TTC549 (cell line): ENCODE data around the gene MYH9.
"Not testable (repeated sequence)": the region's sequence is repeated elsewhere in the genome, so short reads cannot be mapped to it uniquely, and the experiment has no call there.

Experiments
- FAIRE-seq: peaks from 2 replicates; lab custom pipeline; 2012; peaks lifted over from hg19 to GRCh38; lab: Jason Lieb, UNC

The MYH9 gene

DNA sequence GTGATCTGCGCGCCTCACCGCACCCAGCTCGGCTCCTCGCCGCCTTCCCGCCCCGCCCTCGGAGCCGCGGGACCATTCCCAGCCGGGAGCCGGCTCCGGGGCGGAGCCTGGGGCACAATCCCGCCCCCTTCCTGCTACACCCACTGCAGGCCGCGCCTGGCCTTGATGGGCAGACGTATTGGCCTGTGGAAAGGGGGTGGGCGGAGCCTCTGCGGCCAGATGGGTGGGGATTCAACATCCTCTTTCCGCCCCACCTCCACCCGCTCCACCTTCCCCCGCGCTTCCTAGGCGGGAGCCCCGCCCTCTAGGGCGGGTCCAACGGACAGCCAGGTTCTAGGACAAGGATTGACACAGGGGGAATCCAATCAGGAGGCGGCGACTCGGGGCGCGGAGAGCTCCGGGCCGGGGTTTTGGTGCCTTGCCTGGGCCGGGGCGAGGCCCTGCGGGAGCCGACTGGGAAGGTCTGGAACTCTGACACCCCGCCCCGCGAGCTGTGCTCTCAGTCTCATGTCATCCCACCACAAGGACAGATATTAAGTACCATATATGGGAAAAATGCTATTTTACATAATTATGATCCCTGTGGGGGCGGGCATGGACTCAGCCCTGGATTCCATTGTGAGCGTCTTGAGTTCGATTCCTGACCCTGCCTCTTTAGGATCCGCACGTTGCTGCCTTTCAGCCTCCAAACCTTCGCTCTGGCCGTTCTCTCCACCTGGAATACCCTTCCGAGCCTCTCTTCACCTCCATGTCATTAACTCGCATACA is at the start of gene MYH9:
TSS of gene MYH9 (minus strand) at position 9 of the 768 bp plus-strand sequence. CDS start 38,731 bp downstream, outside the sequence.
- FAIRE-seq: peak; percentile 96

DNA sequence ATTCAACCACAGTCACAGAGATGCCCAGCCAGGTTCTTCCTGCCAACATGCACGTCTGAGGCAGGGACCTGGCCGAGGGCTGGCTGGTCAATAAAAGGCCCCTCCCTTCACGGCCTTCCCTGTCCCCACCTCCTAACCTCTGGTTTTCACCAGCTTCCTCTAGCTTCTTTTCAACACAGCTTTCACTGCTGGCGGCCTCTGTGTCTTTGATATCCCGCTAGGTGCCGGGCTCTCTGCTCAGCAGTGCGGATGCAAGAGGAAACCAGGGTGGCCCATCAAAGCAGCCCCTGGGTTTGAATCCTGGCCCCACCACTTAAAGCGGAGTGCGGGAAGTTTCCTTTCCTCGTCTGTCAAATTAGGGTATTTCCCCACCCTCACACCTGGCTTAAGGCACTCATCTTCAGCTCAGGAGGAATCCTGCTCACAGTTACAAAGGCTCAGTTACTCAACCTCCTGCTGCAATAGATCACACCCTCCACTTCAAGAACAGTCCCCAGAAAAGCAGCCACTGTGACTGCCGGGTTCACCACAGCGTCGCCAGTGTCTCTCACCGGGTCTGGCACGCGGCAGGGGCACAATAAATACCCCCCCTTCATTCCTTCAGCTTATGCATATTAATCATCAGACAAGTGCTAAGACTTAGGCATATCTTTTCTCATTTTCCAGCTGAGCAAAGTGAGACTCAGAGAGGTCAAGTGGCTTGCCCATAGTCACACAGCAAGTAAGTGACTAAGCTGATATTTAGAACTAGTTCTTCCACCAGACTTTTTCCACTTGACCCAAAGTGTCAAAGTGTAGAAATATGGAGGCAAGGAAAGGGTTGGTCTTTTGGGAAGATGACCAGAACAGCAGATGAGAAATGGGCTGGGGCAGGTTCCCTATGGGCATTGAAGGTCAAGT is 48.0 kb upstream of the MYH9 start:
- FAIRE-seq: no peak

DNA sequence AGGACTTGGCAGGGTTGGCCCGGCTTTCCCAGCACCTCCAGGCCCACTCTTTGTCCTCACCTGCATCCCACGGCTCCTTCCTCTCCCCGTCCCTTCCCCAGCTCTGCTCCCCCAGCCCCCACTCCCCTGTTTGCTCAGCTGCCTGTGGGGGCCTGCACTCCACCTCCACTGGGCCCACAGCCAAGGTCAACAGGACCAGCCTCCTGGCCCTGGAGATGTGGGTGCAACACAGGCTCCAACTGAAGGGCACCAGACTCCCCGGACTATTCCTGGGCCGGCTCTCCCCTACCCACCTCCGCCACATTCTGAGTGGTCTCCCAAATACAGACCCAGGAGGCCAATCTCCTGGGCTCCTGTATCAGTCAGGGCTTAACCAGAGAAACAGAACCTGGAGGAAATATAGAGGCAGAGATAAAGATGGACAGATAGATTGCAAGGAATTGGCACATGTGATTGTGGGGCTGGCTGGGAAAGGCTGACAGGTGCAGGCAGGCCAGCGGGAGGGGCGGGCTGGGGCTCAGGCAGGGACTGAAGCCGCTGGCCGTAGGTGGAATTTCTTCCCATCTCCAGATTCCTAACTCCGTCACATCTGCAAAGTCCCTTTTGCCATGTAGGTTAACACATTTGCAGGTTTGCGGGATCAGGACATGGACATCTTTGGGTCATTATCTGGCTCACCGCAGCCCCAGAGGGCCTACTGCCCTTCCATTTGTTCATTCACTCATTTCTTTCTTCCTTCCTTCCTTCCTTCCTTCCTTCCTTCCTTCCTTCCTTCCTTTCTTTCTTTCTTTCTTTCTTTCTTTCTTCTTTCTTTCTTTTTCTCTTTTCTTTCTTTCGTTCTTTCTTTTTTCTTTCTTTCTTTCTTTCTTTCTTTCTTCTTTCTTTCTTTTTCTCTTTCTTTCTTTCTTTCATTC is 45.8 kb upstream of the MYH9 start:
- FAIRE-seq: no peak

DNA sequence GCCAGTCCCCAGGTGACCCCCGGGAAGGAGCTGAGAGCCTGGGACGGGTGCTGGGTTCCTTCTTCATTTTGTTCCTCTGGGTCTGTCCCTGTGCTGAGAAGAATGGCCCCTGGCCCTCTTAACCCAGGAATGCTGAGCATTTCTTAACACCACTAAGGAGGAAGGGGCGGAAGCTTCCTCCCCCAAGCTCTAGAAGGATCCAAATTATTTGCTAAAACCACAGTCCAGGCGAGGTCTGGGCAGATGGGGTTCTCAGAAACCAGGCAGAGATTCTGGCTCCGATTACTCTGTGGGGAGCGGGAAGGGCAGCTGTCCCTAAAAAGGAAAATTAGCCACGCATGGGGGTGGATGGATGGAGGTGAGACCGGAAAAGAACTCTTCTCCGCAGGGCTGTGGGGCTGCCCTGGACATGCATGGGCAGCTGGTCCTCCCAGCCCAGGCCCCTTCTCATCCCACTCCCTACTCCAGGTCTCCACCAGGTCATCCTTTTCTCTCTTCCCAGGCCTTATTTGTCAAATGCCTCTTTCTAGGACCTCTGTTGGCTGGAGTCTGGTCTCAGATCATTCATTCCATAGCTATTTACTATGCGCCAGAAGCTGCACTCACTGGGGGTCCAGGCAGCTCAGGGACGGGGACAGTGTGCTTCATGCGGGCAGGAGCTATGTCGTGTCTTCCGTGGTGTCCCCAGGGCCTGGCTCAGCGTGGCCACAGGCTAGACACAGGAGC is 45.0 kb upstream of the MYH9 start:
- no peak for FAIRE-seq

DNA sequence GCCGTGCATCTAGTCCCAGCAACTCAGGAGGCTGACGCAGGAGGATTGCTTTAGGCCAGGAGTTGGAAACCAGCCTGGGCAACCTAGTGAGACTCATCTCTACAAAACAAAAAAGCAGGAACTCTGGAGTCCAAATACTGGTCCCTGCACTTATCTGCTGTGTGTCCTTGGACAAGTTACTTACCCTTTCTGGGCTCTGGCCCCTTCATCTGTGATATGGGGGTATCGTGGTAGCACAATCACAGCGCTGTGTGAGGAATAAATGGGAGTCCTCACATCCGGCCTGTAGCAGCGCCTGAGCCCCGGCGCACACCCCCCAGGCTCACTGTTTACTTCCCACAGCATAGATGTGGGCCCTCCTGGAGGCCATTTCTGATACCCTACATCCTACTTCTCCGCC is 44.2 kb upstream of the MYH9 start:
- no peak for FAIRE-seq

DNA sequence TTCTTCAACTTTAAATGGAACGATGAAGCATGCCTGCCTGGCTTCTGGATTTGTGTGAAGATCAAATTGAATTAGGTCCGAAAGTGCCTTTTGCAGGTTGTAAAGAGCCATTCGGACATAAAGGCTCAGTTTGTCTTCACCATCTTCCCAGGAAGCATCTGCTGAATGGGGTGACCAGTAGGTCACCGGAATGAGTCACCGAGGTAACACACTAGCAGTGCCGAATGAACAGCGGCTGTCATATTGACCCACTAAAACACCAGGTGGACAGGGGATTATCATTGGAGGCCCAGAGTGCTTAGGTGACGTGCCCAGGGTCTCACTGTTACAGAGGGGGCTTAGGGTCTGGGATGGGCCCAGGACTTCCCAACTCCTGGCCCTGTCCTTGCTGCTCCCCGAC is 43.1 kb upstream of the MYH9 start:
- no peak for FAIRE-seq

DNA sequence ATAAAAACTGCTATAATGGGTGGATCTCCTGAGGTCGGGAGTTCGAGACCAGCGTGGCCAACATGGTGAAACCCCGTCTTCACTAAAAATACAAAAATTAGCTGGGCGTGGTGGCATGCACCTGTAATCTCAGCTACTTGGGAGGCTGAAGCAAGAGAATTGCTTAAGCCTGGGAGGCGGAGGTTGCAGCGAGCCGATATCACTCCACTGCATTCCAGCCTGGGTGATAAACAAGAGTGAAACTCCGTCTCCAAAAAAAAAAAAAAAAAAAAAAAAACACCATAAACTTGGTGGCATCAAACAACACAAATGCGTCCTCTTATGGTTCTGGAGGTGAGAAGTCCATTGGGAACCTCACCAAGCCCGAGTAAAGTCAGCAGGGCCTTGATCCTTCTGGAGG is 40.2 kb upstream of the MYH9 start:
- not testable (repeated sequence) for FAIRE-seq

DNA sequence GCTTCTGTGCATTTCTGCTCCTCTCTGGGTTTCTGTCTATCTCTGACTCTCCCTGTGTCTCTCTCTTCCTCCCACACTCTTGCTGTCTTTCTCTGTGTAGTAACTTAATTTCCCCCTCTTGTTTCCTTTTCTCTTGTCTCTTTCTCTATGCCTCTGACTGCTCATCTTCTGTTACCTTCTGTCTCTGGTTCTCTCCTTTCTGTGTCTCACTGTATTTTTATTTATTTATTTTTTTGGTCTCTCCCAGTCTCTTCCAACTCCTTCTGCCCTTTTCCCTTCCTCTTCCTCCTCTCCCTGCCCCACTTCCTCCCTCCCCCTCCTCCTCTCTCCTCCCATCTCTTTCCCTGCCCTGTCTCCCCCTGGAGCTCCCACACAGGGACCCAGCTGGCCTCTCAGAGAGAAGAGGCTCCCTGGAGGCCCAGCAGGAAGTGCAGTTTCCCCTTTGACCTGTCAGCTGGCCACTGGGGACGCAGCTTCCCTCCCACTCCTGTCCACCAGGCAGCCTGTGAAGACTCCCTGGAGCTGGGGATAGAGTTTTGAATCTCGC is 38.3 kb upstream of the MYH9 start:
- no peak for FAIRE-seq

DNA sequence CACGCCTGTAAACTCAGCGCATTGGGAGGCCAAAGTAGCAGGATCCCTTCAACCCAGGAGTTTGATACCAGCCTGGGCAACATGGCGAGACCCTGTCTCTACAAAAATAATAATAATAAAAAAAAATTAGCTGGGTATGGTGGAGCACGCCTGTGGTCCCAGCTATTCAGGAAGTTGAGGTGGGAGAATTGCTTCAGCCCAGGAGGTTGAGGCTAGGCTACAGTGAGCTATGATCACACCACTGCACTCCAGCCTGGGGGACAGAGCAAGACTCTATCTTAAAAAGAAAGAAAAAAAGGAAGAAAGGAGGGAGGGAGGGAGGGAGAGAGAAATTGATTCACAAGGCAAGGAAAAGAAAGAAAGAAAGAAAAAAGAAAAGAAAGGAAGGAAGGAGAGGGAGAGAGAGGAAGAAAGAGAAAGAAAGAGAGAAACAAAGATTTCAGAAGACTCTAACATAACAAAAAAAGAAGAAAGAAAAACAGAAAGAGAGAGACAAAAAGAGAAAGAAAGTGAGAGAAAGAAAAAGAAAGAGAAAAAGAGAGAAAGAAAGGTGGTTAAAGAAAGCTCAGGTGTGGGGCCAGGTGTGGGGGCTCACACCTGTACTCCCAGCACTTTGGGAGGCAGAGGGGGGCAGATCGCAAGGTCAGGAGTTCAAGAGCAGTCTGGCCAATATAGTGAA is 37.3 kb upstream of the MYH9 start:
- FAIRE-seq: no peak

DNA sequence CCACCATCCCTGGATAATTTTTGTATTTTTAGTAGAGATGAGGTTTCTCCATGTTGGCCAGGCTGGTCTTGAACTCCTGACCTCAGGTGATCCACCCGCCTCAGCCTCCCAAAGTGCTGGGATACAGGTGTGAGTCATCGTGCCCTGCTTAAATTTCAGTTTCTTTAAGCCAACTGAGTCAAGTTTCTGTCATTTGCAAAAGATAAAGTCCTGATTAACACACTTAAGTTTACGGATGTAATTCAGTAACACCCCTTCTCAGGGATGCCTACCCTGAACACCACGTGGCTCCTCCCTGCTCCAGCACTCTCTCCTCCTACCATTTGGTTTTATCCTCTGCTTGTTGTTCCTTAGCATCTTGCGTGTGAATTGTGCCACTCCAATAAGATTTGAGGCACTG is 36.7 kb upstream of the MYH9 start:
- FAIRE-seq: not testable (repeated sequence)

DNA sequence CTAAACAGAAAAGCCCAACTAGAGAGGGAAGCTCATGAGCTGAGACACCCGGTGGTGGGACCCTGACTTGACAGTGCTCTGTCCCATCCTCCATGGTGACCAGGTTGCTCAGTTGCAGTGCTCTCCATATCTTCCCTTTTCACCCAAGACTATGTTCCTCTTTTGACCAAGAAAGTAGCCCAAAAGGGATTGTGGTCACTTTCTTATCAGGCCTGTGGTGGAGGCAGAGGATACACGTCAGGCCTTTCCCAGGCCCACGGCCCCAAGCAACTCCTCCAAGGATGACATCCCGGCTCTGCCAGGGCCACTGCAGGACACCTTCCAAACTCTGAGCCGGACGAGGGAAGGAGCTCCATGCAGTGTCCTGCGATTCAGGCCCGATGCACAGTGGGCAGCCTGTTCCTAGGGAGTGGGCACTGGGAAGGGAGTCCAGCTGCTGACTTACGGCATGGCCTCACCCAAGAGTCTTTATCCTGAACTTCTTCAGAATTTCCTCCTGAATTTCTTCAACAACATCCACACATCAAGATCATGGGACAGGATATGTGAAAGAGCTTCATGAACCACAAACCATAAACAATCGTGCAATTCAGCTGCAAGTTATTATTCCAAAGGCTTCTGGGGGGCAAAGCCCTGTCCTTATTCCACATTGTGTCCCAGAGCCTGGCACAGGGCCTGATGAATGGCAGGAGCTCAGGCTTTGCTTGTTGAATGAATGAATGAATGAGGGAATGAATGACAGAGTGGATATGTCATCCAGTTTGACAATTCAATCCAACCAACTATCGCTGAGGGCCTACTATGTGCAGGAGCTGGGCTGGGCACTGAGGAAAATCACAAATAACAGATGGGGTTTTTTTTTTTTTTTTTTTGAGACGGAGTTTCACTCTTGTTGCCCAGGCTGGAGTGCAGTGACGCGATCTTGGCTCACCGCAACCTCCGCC is 36.0 kb upstream of the MYH9 start:
- FAIRE-seq: no peak

DNA sequence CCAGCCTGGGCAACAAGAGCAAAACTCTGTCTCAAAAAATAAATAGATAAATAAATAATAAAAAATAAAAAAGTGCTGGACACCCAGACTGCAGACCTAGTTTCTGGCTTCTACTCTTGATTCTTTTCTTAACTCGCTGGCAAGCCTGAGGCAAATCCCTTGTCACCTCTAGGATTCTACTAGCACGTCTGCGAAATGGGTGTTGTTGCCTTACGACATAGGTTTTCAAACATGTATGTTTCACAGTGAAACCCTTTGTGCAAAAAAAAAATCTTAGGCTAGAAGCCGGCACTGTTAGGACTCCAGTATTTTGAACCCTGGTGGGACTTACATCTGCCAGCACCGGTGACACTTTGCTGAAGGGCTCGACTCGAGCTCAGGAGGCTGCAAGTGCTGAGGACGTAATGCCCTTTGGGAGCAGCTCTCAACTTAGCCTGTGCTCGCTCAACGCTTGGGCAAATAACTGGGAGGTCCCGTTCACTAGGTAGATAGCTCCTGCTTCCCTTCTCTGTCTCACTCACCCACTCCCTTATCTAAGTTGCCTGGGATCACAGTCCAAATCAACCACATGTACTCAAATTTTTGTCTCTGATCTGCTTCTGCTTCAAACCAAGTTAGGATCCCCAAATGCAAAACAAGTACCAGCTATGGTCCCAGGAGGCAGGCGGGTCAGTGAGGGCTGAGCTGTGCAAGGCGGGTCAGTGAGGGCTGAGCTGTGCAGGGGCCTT is 34.7 kb upstream of the MYH9 start:
- no peak for FAIRE-seq

DNA sequence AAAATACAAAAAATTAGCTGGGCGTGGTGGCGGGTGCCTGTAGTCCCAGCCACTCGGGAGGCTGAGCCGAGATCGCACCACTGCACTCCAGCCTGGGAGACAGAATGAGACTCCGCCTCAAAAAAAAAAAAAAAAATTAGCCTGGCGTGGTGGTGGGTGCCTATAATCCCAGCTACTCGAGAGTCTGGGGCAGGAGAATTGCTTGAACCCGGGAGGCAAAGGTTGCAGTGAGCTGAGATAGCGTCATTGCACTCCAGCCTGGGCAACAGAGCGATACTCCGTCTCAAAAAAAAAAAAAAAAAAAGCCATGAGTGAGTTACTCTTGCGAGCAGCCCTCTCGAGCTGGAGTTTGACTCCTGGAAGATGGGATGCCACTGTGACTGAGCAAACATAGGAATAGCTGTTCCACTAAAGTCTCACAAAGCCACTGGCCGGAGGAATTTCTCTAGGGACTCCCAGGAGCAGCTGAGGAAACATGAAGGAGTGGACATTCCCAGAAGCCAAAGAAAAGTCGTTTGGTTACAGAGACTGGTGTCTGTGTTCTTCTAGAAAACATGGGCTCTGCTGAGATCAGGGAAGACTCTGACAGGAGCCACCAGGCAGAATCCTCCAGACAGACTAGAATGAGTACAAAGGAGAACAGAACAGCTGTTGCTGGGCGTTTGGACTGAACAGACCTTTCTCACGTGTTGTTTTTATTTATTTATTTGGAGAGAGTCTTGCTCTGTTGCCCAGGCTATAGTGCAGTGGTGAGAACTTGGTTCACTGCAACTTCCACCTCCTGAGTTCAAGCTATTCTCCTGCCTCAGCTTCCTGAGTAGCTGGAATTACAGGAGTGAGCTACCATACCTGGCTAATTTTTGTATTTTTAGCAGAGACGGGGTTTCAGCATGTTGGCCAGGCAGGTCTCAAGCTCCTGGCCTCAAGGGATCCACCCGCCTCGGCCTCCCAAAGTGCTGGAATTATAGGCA is 32.4 kb upstream of the MYH9 start:
- FAIRE-seq: no peak

DNA sequence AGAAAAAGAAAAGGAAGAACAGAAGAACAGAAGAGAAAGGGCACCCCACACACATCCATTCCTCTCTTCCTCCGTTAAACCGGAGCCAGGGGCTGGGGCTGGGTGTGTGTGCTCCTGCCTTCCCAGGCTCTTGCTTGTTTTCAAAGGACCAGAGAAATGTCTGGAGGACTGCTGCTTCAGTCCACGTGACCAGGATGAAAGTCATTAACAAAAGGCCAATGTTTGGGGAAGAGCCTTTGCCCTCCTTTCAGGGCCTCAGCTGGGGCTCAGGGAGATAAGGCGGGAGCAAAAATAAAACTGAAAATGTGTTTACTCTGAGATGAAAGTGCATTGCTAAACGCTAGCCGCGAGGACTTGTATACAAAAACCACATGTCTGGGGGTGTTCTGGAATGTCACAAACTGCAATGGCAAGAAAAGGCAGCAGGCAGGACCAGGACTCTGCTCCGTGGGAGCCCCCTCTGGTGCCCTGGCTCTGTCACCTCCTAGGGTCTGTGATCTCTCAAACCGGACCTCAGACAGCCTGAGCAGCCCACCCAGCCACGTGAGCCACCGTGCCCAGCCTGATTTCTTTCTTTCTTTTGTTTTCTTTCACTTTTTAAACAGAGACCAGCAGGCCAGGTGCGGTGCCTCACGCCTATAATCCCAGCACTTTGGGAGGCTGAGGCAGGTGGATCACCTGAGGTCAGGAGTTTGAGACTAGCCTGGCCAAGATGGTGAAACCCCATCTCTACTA is 31.6 kb upstream of the MYH9 start:
- FAIRE-seq: no peak

DNA sequence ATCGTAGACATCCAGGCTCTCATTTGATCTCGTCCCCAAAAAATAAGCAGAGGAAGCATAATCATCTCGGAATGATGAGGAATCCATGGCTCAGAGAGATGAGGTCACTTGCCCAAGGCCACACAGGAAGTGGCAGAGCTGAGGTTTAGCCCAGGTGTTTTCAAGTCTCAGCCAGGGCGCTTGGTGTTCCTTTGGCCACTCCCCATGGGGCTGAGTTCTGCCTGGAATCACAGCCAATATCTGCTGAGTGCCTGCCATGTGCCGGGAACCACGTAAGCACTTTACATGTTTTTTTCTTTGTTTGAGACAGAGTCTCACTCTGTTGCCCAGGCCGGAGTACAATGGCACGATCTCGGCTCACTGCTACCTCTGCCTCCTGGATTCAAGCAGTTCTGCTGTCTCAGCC is 29.5 kb upstream of the MYH9 start:
- FAIRE-seq: no peak

DNA sequence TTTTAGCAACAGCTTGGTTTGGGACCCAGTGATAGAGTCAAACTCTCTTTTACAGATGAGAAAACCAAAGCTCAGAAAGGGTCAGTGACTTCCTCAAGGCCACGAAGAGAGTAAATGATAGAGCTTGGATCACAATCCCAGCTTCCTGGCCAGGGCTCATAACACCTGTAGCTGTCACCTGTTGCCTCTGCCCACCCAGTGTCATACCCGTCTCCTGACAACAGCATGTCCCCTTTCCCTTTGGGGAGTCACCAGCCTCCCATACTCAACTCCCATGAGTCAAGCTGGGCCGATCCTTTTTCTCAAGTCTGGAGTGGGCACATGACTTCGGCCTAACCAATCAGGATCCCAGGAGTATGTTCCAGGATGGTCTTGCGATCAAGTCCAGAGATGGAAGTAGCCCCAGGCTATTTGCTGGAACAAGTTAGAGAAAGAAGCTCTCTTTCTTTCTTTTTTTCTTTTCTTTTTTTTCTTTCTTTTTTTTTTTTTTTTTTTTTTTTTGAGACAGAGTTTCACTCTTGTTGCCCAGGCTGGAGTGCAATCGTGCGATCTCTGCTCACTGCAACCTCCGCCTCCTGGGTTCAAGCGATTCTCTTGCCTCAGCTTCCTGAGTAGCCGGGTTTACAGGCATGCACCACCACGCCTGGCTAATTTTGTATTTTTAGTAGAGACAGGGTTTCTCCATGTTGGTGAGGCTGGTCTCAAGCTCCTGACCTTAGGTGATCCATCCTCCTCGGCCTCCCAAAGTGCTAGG is 27.8 kb upstream of the MYH9 start:
- FAIRE-seq: no peak
